ENCODE results near the gene CX3CL1. TPM values are rescaled to one million over a fixed set of nuclear protein-coding genes. Genes with fewer than 3 reads are reported as not detected.

The CX3CL1 gene
- total and polyA plus RNA-seq, 7 donors, result 3.3 to 13.5 (median 6.2) TPM

DNA sequence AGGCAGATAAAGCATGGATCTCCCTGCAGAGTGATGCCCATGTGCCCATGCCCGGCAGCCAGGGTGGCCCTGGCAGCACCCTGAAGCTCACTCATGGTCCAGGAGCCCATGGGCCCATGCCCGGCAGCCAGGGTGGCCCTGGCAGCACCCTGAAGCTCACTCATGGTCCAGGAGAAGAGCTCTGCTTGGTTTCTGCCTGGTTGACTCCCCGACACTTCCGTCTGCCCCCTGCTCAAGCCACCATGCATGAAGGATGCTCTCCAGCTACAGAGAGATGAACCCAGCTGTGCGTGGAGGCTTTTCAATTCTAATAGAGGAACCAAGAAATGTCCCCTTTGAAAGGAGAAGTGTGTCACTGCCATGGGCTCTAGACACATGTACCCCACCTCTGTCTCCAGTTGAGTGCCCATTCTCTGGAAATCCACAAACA, 41.0 kb downstream of the CX3CL1 start:
- peaks cover 0 to 5% (median 0%) of the 10 kb centered on the region in 3 donors for H3K27me3 ChIP-seq (ENCODE audit: insufficient read depth in 3 of 3, low read length in 2 of 3)
- no peaks in the 10 kb centered on the region for H3K36me3 ChIP-seq (ENCODE audit: insufficient read depth in 1 of 2, low read depth in 1 of 2)
- no peak overlapping the region for H3K27ac ChIP-seq
- H3K4me3 ChIP-seq, result no peak overlapping the region
- 76 to 93% (median 88%) methylated on average over 5 of the region's 5 CpGs for WGBS, 3 donors
- intact Hi-C loops (cut with DNase I), result loop anchor here in 1 of 2 donors (10.0 kb wide), 1 partner anchor 329 kb away; no protein-coding TSS in a partner anchor
- DNase-seq, result no peak
- no peaks in the 10 kb centered on the region for H3K9me3 ChIP-seq
- TF ChIP-seq, protein P1, sequence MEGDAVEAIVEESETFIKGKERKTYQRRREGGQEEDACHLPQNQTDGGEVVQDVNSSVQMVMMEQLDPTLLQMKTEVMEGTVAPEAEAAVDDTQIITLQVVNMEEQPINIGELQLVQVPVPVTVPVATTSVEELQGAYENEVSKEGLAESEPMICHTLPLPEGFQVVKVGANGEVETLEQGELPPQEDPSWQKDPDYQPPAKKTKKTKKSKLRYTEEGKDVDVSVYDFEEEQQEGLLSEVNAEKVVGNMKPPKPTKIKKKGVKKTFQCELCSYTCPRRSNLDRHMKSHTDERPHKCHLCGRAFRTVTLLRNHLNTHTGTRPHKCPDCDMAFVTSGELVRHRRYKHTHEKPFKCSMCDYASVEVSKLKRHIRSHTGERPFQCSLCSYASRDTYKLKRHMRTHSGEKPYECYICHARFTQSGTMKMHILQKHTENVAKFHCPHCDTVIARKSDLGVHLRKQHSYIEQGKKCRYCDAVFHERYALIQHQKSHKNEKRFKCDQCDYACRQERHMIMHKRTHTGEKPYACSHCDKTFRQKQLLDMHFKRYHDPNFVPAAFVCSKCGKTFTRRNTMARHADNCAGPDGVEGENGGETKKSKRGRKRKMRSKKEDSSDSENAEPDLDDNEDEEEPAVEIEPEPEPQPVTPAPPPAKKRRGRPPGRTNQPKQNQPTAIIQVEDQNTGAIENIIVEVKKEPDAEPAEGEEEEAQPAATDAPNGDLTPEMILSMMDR (IDR thresholded peaks at IDR 0.05), result no peak
- peaks cover 4% of the 10 kb centered on the region for H3K4me1 ChIP-seq
- no peak for ATAC-seq

GRCh38 chr16:57413733-57414132, 41.4 kb downstream of the CX3CL1 start:
- intact Hi-C loops (cut with DNase I), result loop anchor here in 1 of 2 donors (10.0 kb wide), 1 partner anchor 329 kb away; no protein-coding TSS in a partner anchor
- no peak overlapping the region for H3K27ac ChIP-seq
- peaks cover 0 to 5% (median 0%) of the 10 kb centered on the region in 3 donors for H3K27me3 ChIP-seq (ENCODE audit: insufficient read depth in 3 of 3, low read length in 2 of 3)
- no peaks in the 10 kb centered on the region for H3K9me3 ChIP-seq
- ATAC-seq (no peak), DNase-seq (no peak)
- no peaks in the 10 kb centered on the region for H3K36me3 ChIP-seq (ENCODE audit: insufficient read depth in 1 of 2, low read depth in 1 of 2)
- TF ChIP-seq, protein P1 (IDR thresholded peaks at IDR 0.05), result no peak
- WGBS, 3 donors, result 65 to 82% (median 74%) methylated on average over 7 of the region's 7 CpGs
- peaks cover 7% of the 10 kb centered on the region for H3K4me1 ChIP-seq
- H3K4me3 ChIP-seq, result no peak overlapping the region

GRCh38 chr16:57416084-57416483, 43.8 kb downstream of the CX3CL1 start:
- peak in 2 of 4 donors; percentile 9 to 25 for ATAC-seq
- intact Hi-C loops (cut with DNase I), result loop anchor here (5.0 to 10.0 kb wide), 2 partner anchors 101 to 331 kb away; no protein-coding TSS in a partner anchor
- no peak for DNase-seq
- H3K4me1 ChIP-seq, result peaks cover 8% of the 10 kb centered on the region
- TF ChIP-seq, protein P1 (IDR thresholded peaks at IDR 0.05), result no peak
- no peak overlapping the region for H3K4me3 ChIP-seq
- no peaks in the 10 kb centered on the region for H3K36me3 ChIP-seq (ENCODE audit: insufficient read depth in 1 of 2, low read depth in 1 of 2)
- 81 to 84% (median 83%) methylated on average over 15 to 16 of the region's 16 CpGs for WGBS, 3 donors
- H3K9me3 ChIP-seq, result no peaks in the 10 kb centered on the region
- H3K27ac ChIP-seq, result no peak overlapping the region
- peaks cover 0 to 4% (median 0%) of the 10 kb centered on the region in 3 donors for H3K27me3 ChIP-seq (ENCODE audit: insufficient read depth in 3 of 3, low read length in 2 of 3)

DNA sequence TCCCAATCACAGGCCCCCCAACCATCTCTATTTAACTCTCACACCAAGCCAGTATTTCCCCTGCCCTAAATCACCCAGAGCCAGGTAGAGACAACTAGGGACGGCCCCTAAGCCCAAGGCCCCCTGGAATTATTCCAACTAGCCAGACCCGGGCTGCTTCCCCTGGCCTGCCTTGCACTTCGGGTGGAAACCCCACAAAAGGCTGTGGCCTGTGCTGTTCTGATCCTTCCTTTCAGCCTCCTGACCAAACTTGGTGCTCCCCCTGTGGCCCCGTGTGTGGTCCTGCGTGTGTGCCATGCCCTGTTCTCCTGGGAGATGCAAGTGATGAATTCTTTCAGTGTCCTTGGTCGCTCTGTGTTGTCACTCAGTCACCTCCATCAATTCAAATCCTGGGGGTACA, 47.2 kb downstream of the CX3CL1 start:
- H3K27me3 ChIP-seq (ENCODE audit: insufficient read depth in 3 of 3, low read length in 2 of 3), result no peaks in the 10 kb centered on the region
- TF ChIP-seq, protein P1 (IDR thresholded peaks at IDR 0.05), result no peak
- intact Hi-C loops (cut with DNase I), result loop anchor here (2.0 to 10.0 kb wide), 3 partner anchors 98 to 335 kb away; no protein-coding TSS in a partner anchor
- no peaks in the 10 kb centered on the region for H3K36me3 ChIP-seq (ENCODE audit: insufficient read depth in 1 of 2, low read depth in 1 of 2)
- ATAC-seq, result no peak
- H3K4me3 ChIP-seq, result no peak overlapping the region
- H3K4me1 ChIP-seq, result peaks cover 15% of the 10 kb centered on the region
- no peaks in the 10 kb centered on the region for H3K9me3 ChIP-seq
- 65 to 74% (median 68%) methylated on average over 6 of the region's 6 CpGs for WGBS, 3 donors
- DNase-seq, result no peak
- no peak overlapping the region for H3K27ac ChIP-seq

All from psoas muscle (tissue), 8 donors.